Astrocyte of the spinal cord (primary cell): Measurements from ENCODE around the gene NADSYN1.

Source experiments
- DNase-seq: peaks from one replicate; pipeline ENCODE4 v3.0.0; 2011; ENCODE audit warnings: low read depth, low spot score
- H3K4me3 ChIP-seq: 2 replicates; pipeline ENCODE4 v1.5.1; 2011; ENCODE audit warnings: low read depth, mild to moderate bottlenecking, low read length, moderate library complexity
- in situ Hi-C: cut with HindIII; loops from 2 replicates; pipeline ENCODE4 v1.10.0; 2017; ENCODE audit warnings: low sequenced_read_pairs
- TF ChIP-seq, protein P1 (sequence below): IDR thresholded peaks from 2 replicates; pipeline ENCODE4 v1.5.1; 2012; ENCODE audit warnings: low read depth, mild to moderate bottlenecking, low read length, inconsistent platforms

The NADSYN1 gene

GRCh38 chr11:71470946-71471345 lies 17.9 kb downstream of the NADSYN1 start:
- in situ Hi-C loops: no loop called here
- TF ChIP-seq, protein P1, sequence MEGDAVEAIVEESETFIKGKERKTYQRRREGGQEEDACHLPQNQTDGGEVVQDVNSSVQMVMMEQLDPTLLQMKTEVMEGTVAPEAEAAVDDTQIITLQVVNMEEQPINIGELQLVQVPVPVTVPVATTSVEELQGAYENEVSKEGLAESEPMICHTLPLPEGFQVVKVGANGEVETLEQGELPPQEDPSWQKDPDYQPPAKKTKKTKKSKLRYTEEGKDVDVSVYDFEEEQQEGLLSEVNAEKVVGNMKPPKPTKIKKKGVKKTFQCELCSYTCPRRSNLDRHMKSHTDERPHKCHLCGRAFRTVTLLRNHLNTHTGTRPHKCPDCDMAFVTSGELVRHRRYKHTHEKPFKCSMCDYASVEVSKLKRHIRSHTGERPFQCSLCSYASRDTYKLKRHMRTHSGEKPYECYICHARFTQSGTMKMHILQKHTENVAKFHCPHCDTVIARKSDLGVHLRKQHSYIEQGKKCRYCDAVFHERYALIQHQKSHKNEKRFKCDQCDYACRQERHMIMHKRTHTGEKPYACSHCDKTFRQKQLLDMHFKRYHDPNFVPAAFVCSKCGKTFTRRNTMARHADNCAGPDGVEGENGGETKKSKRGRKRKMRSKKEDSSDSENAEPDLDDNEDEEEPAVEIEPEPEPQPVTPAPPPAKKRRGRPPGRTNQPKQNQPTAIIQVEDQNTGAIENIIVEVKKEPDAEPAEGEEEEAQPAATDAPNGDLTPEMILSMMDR: no peak

GRCh38 chr11:71472357-71472885 lies 19.4 kb downstream of the NADSYN1 start:
- in situ Hi-C loops: no loop called here
- no peak overlapping the region for H3K4me3 ChIP-seq
- DNase-seq: no peak
- TF ChIP-seq, protein P1: no peak

More at GRCh38 chr11:71470946-71471345, 17.9 kb downstream of the NADSYN1 start:
- DNase-seq: no peak
- no peak overlapping the region for H3K4me3 ChIP-seq

GRCh38 chr11:71472941-71473792 lies 20.2 kb downstream of the NADSYN1 start:
- H3K4me3 ChIP-seq: no peak overlapping the region
- DNase-seq: no peak
- in situ Hi-C loops: no loop called here
- TF ChIP-seq, protein P1: no peak

GRCh38 chr11:71473793-71474080 lies 20.7 kb downstream of the NADSYN1 start:
- no peak overlapping the region for H3K4me3 ChIP-seq
- in situ Hi-C loops: no loop called here
- TF ChIP-seq, protein P1: no peak
- no peak for DNase-seq

DNA sequence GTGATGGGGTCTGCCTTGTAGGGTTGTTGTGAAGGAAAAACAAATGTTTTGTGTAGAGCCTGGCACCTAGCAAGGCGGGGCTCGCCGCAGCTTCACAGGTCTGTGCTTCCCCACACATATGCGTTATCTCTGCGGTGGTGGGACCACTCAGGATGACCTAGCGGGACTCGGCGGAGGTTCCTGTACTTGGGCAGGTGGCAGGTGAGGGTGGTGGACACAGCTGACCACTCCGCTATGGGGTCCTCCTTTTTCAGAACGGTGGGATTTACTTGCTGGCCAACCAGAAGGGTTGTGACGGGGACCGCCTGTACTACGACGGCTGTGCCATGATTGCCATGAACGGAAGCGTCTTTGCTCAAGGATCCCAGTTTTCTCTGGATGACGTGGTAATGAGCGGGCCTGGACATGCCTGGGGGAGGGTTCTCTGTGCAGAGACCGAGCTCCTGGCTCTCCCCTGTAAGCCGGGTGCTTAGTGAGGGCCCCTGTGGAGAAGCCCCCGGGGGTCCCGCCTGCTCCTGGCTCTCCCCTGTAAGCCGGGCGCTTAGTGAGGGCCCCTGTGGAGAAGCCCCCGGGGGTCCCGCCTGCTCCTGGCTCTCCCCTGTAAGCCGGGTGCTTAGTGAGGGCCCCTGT lies 21.3 kb downstream of the NADSYN1 start:
- no peak for DNase-seq
- no peak overlapping the region for H3K4me3 ChIP-seq
- TF ChIP-seq, protein P1: no peak
- in situ Hi-C loops: no loop called here

DNA sequence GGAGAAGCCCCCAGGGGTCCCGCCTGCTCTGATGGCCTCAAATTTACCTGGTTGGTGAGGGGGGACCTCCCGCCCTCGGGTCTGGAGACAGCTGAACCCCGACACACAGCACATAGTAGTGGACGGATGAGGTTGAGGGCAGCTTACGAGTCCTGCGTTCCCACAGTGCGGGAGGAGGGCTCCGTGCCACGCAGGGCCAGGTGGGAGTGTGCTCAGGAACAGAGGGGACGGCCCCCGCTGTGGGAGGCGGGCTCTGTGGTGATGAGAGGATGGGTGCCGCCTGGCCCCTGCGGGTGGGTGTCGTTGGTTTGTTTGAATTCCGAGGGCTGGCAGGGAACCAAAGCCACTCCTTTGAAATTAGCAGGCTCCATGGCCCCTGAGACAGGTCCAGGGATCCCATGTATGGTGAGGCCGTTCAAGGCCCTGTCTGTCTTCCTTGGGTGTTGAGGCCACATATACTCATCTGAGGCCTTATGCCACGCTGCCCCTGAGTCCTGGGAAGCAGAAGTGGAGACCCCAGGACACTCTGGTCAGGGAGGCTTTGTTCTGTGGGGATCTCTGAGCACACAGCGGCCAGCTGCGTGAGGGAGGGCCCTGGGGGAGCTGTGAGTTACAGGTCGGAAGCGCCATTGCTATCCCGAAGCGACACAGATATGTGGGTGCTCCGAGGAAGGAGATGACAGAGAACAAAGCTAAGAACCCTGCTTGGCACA lies 21.9 kb downstream of the NADSYN1 start:
- no peak for DNase-seq
- H3K4me3 ChIP-seq: no peak overlapping the region
- in situ Hi-C loops: no loop called here
- TF ChIP-seq, protein P1: no peak
